ENCODE measurements around the gene CXorf38.
A peak's percentile ranks its signal among the peaks of the same experiment; 100 is the strongest.
"Not testable (repeated sequence)": the region's sequence is repeated elsewhere in the genome, so short reads cannot be mapped to it uniquely, and the experiment has no call there.

CXorf38 gene

GRCh38 chrX:40625294-40625693, 22.1 kb downstream of the CXorf38 start:
- DNase-seq, result no peak

- no peak for DNase-seq
Observed at GRCh38 chrX:40623665-40624064, 23.7 kb downstream of the CXorf38 start.

GRCh38 chrX:40623139-40623536, 24.2 kb downstream of the CXorf38 start, which contains the start of gene MPC1L:
MPC1L (plus strand) TSS chrX:40623428; CDS start chrX:40623566, 138 bp downstream.
- DNase-seq, result no peak

GRCh38 chrX:40622479-40623138, 24.8 kb downstream of the CXorf38 start:
- no peak for DNase-seq

- no peak for DNase-seq
Observed at GRCh38 chrX:40617566-40617965, 29.8 kb downstream of the CXorf38 start.

- no peak for DNase-seq
Observed at GRCh38 chrX:40615976-40616375, 31.4 kb downstream of the CXorf38 start.

GRCh38 chrX:40612511-40612910, 34.9 kb downstream of the CXorf38 start:
- no peak for DNase-seq

GRCh38 chrX:40607381-40607780, 40.0 kb downstream of the CXorf38 start:
- no peak for DNase-seq

- no peak for DNase-seq
Observed at GRCh38 chrX:40603446-40603845, 43.9 kb downstream of the CXorf38 start.

- DNase-seq, result not testable (repeated sequence)
Observed at GRCh38 chrX:40589616-40590321, 57.6 kb downstream of the CXorf38 start.

- DNase-seq, result not testable (repeated sequence)
Observed at GRCh38 chrX:40587623-40588022, 59.7 kb downstream of the CXorf38 start.

GRCh38 chrX:40582811-40583210, 64.5 kb downstream of the CXorf38 start:
- no peak for DNase-seq

- DNase-seq, result not testable (repeated sequence)
Observed at GRCh38 chrX:40582178-40582577, 65.2 kb downstream of the CXorf38 start.

GRCh38 chrX:40581336-40581920, 65.9 kb downstream of the CXorf38 start:
- DNase-seq, result no peak

- peak; percentile 82 for DNase-seq
Observed at GRCh38 chrX:40580537-40581335, 66.6 kb downstream of the CXorf38 start, which contains the start of gene ATP6AP2. ATP6AP2 (plus strand) TSS chrX:40580970; CDS start chrX:40581066, 96 bp downstream.

- no peak for DNase-seq
Observed at GRCh38 chrX:40579900-40580536, 67.3 kb downstream of the CXorf38 start.

- DNase-seq, result no peak
Observed at GRCh38 chrX:40579141-40579540, 68.2 kb downstream of the CXorf38 start.

- no peak for DNase-seq
Observed at GRCh38 chrX:40578039-40578695, 69.2 kb downstream of the CXorf38 start.

All from activated CD4-positive, alpha-beta T cell treated with anti-CD3 and anti-CD28 coated beads, Interleukin-2, amount 50 U/mL, for 4 hours (primary cell).